RWPE2 (cell line): ENCODE data around the gene PDE4D.

Experiments
- ATAC-seq: fragments of 200-7000 bp; cut with Tn5 transposase; 3 replicates; pipeline ENCODE4 v1.9.1; 2021; ENCODE audit warnings: low read depth
- DNase-seq: peaks from one replicate; pipeline ENCODE4 v3.0.0-alpha.2; 2020; ENCODE audit warnings: low spot score
- H3K27ac ChIP-seq: fragments of 450-650 bp; 2 replicates; pipeline ENCODE4 v1.5.1; 2017; ENCODE audit warnings: mild to moderate bottlenecking; ENCODE audit not compliant: poor library complexity, severe bottlenecking
- H3K27me3 ChIP-seq: fragments of 250-450 bp; sonication (Bioruptor Pico); 2 replicates; pipeline ENCODE4 v1.5.1; 2021; ENCODE audit warnings: mild to moderate bottlenecking, moderate library complexity; ENCODE audit not compliant: insufficient read depth, poor library complexity, severe bottlenecking
- H3K36me3 ChIP-seq: fragments of 250-450 bp; sonication (Bioruptor Pico); 2 replicates; pipeline ENCODE4 v1.5.1; 2020; ENCODE audit warnings: low read depth, mild to moderate bottlenecking, moderate library complexity
- H3K4me1 ChIP-seq: fragments of 250-450 bp; sonication (Bioruptor Pico); 2 replicates; pipeline ENCODE4 v1.5.1; 2021; ENCODE audit warnings: mild to moderate bottlenecking, moderate library complexity; ENCODE audit not compliant: insufficient read depth, poor library complexity, severe bottlenecking
- H3K4me3 ChIP-seq: fragments of 250-450 bp; sonication (Bioruptor Pico); 2 replicates; pipeline ENCODE4 v1.5.1; 2021; ENCODE audit warnings: mild to moderate bottlenecking, moderate library complexity; ENCODE audit not compliant: severe bottlenecking
- H3K9me3 ChIP-seq: fragments of 250-450 bp; sonication (Bioruptor Pico); 2 replicates; pipeline ENCODE4 v1.5.1; 2021; ENCODE audit warnings: mild to moderate bottlenecking, moderate library complexity; ENCODE audit not compliant: severe bottlenecking
- CTCF ChIP-seq: fragments of 450-650 bp; IDR thresholded peaks from one replicate; pipeline ENCODE4 v1.5.1; 2017; ENCODE audit warnings: mild to moderate bottlenecking, moderate library complexity; ENCODE audit not compliant: poor library complexity, severe bottlenecking

Gene PDE4D

GRCh38 chr5:59423021-59423420 lies 470.5 kb downstream of the PDE4D start:
- H3K36me3 ChIP-seq, result no peaks in the 10 kb centered on the region
- H3K4me1 ChIP-seq, result no peaks in the 10 kb centered on the region
- H3K27ac ChIP-seq, result no peak overlapping the region
- no peaks in the 10 kb centered on the region for H3K9me3 ChIP-seq
- no peak overlapping the region for H3K4me3 ChIP-seq
- DNase-seq, result no peak
- TF ChIP-seq CTCF, result no peak
- ATAC-seq, result no peak
- no peaks in the 10 kb centered on the region for H3K27me3 ChIP-seq

- Histone ChIP-seq H3K27me3 (no peaks in the 10 kb centered on the region), H3K4me1 (no peaks in the 10 kb centered on the region), H3K4me3 (no peak overlapping the region), H3K36me3 (no peaks in the 10 kb centered on the region), H3K9me3 (no peaks in the 10 kb centered on the region), H3K27ac (no peak overlapping the region)
- ATAC-seq, result no peak
- TF ChIP-seq CTCF, result no peak
- DNase-seq, result no peak
Observed at GRCh38 chr5:59421986-59422941, 471.3 kb downstream of the PDE4D start.

GRCh38 chr5:59420596-59420995 lies 472.9 kb downstream of the PDE4D start:
- H3K9me3 ChIP-seq, result no peaks in the 10 kb centered on the region
- DNase-seq (no peak), ATAC-seq (no peak)
- no peak for TF ChIP-seq CTCF
- no peak overlapping the region for H3K27ac ChIP-seq
- no peaks in the 10 kb centered on the region for H3K4me1 ChIP-seq
- no peaks in the 10 kb centered on the region for H3K36me3 ChIP-seq
- no peaks in the 10 kb centered on the region for H3K27me3 ChIP-seq
- no peak overlapping the region for H3K4me3 ChIP-seq

GRCh38 chr5:59418808-59419207 lies 474.7 kb downstream of the PDE4D start:
- no peak overlapping the region for H3K27ac ChIP-seq
- ATAC-seq, result no peak
- no peak for DNase-seq
- no peaks in the 10 kb centered on the region for H3K9me3 ChIP-seq
- H3K27me3 ChIP-seq, result no peaks in the 10 kb centered on the region
- no peak for TF ChIP-seq CTCF
- no peaks in the 10 kb centered on the region for H3K4me1 ChIP-seq
- H3K4me3 ChIP-seq, result no peak overlapping the region
- no peaks in the 10 kb centered on the region for H3K36me3 ChIP-seq

GRCh38 chr5:59416451-59416850 lies 477.1 kb downstream of the PDE4D start:
- Histone ChIP-seq H3K4me3 (no peak overlapping the region), H3K27ac (no peak overlapping the region), H3K36me3 (no peaks in the 10 kb centered on the region), H3K9me3 (no peaks in the 10 kb centered on the region), H3K4me1 (no peaks in the 10 kb centered on the region), H3K27me3 (no peaks in the 10 kb centered on the region)
- no peak for TF ChIP-seq CTCF
- DNase-seq (no peak), ATAC-seq (peak; percentile 42; the same call in 2 of the 3 replicates)
